GM12874 (cell line): ENCODE data around the gene FCN1.

Source experiments
- TF ChIP-seq, protein P1 (sequence below): IDR thresholded peaks from 2 replicates; pipeline ENCODE4 v1.5.1; 2011; ENCODE audit warnings: low read depth, mild to moderate bottlenecking, control low read depth, low read length, moderate library complexity; ENCODE audit not compliant: insufficient read depth

Gene FCN1

DNA sequence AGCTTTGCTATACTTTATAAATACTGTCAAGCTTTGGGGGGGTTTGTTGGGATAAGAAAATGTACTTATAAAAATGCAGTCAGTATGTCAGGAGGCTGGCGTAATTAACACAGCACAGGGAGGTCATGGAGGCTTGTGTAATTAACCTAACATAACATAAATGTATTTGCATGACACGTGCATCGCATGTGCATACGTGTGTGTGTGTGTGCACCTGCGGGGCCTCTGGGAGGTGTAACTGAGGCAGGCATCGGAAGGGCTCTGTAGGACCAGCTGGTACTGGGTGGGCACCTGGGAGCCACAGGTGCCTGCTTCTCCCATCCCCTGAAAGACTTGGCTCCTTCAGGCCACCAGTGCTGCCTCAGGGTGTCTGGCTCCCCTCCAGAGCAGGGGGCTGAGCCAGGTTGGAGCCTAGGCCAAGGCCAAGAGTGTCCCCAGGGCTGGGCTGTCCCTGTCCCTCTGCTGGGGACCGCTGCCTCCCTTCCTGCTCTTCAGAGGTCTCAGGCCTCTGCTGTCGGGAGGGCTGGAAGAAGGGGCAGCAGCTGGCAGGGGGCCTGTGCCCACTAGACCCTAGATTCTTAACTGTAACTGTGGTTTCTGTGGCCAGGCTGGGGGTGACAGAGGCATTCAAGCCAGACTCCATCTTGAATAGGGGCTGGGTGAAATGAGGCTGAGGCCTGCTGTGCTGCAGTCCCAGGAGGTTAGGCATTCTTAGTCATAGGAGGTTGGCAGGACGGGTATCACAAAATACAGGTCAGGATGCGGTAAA, 28.1 kb downstream of the FCN1 start:
- TF ChIP-seq, protein P1, sequence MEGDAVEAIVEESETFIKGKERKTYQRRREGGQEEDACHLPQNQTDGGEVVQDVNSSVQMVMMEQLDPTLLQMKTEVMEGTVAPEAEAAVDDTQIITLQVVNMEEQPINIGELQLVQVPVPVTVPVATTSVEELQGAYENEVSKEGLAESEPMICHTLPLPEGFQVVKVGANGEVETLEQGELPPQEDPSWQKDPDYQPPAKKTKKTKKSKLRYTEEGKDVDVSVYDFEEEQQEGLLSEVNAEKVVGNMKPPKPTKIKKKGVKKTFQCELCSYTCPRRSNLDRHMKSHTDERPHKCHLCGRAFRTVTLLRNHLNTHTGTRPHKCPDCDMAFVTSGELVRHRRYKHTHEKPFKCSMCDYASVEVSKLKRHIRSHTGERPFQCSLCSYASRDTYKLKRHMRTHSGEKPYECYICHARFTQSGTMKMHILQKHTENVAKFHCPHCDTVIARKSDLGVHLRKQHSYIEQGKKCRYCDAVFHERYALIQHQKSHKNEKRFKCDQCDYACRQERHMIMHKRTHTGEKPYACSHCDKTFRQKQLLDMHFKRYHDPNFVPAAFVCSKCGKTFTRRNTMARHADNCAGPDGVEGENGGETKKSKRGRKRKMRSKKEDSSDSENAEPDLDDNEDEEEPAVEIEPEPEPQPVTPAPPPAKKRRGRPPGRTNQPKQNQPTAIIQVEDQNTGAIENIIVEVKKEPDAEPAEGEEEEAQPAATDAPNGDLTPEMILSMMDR, result no peak

DNA sequence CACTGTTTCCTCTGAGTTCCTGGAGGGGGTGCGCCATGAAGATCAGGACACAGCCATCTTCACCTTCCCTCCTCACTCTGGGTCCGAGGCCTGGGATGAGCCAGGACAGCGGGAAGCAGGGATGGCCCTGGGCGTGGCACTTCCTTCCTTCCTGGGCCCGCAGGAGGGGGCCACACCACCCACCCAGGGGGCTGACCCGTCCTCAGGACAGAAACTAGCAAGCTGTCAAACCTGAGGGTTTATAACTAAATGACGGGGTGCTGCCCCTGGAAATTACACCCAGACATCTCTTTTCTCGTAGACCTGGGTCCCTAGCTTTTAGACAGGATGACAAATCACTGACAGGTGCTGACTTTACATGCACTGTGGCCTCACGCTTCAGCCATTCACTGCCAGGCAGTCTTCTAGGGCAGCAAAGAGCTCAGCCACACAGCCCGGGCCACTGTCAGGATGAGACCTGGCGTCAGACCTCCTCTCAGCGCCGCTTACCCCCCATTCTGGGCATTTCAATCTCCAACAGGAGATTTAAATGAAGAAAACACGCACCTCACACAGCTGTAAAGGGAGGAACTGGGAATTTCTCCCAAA, 29.0 kb downstream of the FCN1 start:
- TF ChIP-seq, protein P1, result no peak

DNA sequence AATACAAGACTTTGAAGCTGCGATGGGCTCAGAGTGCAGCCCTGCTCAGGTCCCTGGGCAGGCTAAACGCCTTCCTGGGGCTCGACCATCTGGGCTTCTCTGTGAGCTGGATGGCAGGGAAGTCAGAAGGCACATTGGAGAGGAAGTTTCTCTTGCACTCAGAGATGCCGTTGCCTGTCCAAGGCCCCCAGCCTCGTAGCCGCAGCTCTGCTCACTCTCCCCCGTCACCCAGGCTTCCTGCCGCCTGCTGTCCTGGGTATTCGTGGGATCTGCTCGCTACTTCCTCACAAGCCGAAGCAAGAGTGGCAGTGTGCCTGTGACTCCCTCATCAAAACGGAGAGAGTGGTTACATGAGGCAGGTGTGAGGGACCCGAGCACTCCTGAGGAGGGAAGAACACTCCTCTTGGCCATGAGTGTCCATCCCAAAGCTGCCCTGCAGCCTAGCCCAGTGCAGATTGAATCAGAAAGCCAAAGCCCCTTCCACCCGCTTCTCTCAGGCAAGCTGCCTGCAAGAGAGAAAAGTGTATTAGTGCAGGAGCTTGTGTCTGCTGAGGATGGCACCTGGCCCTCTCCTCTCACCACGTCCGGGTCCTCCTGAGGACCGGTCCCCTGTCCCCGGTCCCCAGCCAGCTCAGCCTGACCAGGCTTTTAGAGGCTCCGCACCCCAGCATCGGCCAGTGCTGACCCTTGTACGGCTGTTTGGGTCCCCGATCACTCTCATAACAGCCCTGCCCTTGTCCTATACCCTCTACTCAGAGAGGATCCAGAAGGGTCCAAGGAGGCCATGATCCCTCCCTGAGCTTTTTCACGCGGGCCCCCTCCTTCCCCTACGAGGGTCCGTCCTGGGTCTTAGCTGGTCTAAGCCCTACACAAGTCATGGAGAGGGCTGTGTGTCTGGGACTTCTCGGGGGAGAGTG, 29.8 kb downstream of the FCN1 start:
- TF ChIP-seq, protein P1, result no peak

DNA sequence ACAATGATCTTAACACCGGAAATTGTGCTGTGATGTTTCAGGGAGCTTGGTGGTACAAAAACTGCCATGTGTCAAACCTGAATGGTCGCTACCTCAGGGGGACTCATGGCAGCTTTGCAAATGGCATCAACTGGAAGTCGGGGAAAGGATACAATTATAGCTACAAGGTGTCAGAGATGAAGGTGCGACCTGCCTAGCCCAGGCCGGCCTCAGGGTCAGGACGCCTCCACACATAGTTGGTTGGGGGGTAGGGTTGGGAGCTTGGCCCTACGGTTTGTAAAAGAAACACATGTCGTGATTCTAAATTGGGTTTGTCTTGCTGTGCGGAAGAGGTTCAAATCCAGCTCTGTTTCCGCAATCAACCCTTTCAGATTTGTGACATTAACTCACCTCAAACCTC, 30.5 kb downstream of the FCN1 start:
- TF ChIP-seq, protein P1, result no peak

DNA sequence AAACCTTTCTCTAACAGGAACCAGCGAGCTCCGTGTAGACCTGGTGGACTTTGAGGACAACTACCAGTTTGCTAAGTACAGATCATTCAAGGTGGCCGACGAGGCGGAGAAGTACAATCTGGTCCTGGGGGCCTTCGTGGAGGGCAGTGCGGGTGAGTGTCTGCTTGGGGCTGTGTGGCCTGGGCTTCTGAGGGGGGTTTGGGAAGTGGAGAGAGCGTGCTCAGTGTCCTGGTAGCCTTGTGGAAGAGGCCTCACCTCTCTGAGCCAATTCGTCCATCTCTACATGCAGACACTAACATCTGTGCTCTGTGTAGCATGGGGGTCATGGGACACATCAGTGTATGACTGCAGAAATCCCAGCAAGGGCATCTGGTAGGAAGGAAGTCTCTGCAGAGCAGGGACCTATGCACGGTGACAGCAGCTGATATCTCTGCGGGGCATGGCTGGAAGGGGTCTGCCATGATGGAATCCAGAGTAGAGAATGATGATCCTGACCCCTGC, 31.2 kb downstream of the FCN1 start:
- TF ChIP-seq, protein P1, result no peak

DNA sequence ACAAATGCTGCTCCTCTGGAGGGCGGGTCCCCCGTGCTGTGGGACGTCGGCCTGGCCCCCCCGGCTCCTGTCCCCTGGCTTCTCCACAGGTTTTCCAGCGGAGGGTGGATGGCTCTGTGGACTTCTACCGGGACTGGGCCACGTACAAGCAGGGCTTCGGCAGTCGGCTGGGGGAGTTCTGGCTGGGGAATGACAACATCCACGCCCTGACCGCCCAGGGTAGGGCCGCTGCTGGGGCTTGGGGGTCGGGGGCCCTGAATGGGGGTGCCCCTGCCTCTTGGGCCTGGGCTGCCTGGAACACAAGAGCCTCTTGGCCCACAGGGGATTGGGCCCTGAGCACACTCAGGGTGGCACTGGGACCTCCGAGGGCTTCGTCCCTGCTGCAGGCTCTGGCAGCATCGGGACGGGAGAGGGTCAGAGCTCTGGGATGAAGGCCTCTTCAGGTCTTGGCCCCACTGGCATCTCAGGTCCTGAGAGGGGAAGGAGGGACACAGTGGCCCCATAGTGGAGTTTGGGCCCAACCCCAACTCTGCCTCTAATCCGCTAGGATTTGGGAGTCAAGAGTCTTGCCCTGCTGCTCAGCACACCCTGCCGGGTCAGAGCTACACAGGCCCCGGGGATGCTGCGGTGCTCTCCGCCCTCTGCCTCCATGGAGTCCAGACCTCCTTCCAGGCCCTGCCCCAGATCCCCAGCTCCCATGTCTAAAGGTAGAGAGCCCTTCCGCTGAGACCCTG, 31.9 kb downstream of the FCN1 start:
- TF ChIP-seq, protein P1, result no peak
